HL-60 (cell line): Measurements from ENCODE around the gene DPY30.

ENCODE experiments used
- GABPA ChIP-seq: IDR thresholded peaks from 2 replicates; pipeline ENCODE4 v1.6.1; 2012; ENCODE audit warnings: low read depth
- POLR2AphosphoS5 ChIP-seq: IDR thresholded peaks from 2 replicates; pipeline ENCODE4 v1.6.1; 2012; ENCODE audit warnings: low read depth
- TF ChIP-seq, protein P1 (sequence below): IDR thresholded peaks from one replicate; pipeline ENCODE4 v1.5.1; 2011; ENCODE audit warnings: low read length, control low read depth, inconsistent platforms; ENCODE audit not compliant: insufficient read depth
- TF ChIP-seq, protein P2 (sequence below): IDR thresholded peaks from 2 replicates; pipeline ENCODE4 v1.6.1; 2012; ENCODE audit warnings: low read depth; ENCODE audit not compliant: insufficient replicate concordance

GRCh38 chr2:31983762-31984467 is 55.7 kb downstream of the DPY30 start:
- TF ChIP-seq, protein P1, sequence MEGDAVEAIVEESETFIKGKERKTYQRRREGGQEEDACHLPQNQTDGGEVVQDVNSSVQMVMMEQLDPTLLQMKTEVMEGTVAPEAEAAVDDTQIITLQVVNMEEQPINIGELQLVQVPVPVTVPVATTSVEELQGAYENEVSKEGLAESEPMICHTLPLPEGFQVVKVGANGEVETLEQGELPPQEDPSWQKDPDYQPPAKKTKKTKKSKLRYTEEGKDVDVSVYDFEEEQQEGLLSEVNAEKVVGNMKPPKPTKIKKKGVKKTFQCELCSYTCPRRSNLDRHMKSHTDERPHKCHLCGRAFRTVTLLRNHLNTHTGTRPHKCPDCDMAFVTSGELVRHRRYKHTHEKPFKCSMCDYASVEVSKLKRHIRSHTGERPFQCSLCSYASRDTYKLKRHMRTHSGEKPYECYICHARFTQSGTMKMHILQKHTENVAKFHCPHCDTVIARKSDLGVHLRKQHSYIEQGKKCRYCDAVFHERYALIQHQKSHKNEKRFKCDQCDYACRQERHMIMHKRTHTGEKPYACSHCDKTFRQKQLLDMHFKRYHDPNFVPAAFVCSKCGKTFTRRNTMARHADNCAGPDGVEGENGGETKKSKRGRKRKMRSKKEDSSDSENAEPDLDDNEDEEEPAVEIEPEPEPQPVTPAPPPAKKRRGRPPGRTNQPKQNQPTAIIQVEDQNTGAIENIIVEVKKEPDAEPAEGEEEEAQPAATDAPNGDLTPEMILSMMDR, result no peak
- TF ChIP-seq, protein P2, sequence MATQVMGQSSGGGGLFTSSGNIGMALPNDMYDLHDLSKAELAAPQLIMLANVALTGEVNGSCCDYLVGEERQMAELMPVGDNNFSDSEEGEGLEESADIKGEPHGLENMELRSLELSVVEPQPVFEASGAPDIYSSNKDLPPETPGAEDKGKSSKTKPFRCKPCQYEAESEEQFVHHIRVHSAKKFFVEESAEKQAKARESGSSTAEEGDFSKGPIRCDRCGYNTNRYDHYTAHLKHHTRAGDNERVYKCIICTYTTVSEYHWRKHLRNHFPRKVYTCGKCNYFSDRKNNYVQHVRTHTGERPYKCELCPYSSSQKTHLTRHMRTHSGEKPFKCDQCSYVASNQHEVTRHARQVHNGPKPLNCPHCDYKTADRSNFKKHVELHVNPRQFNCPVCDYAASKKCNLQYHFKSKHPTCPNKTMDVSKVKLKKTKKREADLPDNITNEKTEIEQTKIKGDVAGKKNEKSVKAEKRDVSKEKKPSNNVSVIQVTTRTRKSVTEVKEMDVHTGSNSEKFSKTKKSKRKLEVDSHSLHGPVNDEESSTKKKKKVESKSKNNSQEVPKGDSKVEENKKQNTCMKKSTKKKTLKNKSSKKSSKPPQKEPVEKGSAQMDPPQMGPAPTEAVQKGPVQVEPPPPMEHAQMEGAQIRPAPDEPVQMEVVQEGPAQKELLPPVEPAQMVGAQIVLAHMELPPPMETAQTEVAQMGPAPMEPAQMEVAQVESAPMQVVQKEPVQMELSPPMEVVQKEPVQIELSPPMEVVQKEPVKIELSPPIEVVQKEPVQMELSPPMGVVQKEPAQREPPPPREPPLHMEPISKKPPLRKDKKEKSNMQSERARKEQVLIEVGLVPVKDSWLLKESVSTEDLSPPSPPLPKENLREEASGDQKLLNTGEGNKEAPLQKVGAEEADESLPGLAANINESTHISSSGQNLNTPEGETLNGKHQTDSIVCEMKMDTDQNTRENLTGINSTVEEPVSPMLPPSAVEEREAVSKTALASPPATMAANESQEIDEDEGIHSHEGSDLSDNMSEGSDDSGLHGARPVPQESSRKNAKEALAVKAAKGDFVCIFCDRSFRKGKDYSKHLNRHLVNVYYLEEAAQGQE, result no peak
- no peak for TF ChIP-seq POLR2AphosphoS5
- TF ChIP-seq GABPA, result no peak
